HG03135 (cell line): ENCODE measurements around the gene WWC1.
"Not testable (repeated sequence)": the region's sequence is repeated elsewhere in the genome, so short reads cannot be mapped to it uniquely, and the experiment has no call there.

Experiments used
- ATAC-seq: cut with Tn5 transposase; IDR thresholded peaks from one replicate; pipeline ENCODE4 v1.9.1; 2021; ENCODE audit warnings: mild to moderate bottlenecking, moderate library complexity; ENCODE audit not compliant: unreplicated experiment

WWC1 gene

DNA sequence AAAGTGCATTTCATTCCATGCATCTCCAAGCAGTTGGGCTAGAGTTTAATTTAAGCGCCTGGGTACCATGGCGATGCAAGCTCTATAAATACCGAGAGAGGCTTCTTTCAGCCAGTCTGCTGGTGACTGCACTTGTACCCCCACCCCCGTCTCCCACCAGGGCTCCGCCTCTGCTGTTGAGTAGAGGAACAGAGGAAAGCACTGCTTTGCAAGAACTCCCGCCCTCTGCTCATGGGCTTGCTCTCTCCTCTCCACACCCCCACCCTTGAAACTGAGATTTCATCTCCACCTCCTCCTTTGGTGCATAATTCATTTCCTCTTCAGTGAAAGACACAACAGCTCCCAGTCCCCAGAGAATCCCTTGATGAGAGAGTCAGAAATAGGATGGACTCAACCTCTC, 5.1 kb upstream of the WWC1 start:
- no peak for ATAC-seq

DNA sequence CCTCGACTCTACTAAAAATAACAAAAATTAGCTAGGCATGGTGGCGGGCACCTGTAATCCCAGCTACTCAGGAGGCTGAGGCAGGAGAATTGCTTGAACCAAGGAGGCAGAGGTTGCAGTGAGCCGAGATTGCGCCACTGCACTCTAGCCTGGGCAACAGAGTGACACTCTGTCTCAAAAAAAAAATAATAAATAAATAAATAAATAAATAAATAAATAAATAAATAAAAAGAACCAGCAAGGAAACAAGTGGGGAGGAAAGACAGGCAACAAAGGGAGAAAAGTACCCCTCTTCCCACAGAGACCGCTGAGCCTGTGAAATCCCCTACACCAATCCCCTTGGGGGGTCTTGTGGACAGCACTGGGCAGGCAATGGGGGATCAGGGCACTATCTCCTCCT, 4.6 kb upstream of the WWC1 start:
- ATAC-seq = not testable (repeated sequence)

DNA sequence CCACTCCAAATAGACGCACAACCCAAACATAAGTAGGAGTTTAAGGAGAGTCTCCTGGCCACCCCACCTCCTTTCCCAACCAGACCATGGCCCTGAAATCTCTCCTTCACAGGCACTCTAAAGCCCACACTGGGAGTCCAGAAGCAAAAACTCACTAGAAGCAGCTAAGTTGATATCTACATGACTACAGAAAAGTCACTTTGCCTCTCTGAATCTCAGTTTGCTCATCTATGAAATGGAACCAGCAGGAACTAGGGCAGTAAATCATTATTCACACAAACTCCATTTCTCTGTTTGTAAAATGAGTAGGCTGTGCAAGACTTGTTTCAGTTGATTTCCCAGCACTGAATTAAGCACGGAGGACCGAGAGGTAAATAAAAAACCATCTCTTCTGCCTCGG, 4.1 kb upstream of the WWC1 start:
- no peak for ATAC-seq

DNA sequence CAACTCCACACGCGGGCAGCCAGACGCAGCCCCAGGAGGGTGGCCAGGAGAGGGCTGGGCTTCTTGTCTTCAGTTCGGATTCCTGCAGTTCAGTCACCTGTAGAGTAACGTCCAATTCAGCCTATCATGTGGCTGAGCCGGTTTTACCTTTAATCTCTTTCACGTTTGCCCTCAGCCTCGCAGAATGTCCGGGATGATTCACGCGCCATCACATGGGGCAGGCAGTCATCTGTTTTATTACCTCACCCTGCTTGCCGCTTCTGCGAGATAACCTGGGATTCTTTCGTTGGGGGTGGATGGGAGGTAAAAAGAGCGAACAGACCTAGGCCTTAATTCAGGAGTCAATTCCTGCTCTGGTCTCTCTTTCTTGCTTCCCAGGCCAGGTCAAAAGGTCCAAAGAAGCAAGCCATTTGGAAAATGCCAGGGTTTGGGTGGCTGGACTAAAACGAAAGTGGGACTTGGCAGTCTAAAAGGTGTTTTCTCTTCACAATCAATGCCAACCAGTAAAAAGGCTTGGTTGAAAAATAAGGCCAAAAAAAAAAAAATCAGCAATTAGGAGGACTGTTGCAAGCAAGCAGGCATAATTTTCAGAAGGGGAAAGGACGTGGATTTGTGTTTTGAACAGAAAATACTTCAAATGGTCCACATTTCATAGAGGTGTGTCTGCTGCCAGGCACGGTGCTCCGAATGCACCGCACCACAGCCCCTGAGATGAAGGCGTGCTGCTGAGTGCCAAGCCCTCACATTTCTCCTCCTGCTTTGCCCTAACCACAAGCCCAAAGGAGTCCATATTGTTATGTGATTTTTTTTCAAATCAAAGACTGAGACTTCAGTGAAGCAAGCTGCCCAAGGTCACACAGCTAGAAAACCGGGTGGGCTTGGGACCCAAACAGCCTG, 2.8 kb upstream of the WWC1 start:
- no peak for ATAC-seq

DNA sequence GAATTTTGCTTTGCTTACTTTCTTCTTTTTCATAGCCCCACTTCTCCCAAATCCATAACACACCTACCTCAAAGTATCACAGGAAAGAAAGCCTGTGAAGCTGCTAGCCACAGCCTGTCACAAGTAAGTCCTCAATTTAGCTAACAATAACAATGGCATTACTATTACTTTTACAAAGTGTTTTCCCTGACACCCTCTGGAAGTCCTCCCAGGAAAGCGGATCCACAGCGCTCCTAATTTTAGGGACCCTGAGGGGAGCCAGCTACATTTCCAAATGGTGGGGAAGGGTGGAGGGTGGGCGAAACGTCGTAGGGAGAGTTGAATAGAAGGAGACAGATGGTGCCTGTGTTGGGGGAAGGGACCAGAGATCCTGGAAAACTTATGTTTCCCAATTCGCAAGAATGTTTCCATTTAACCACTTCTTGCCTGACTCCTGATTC, 523 bp upstream of the WWC1 start:
- ATAC-seq = no peak

DNA sequence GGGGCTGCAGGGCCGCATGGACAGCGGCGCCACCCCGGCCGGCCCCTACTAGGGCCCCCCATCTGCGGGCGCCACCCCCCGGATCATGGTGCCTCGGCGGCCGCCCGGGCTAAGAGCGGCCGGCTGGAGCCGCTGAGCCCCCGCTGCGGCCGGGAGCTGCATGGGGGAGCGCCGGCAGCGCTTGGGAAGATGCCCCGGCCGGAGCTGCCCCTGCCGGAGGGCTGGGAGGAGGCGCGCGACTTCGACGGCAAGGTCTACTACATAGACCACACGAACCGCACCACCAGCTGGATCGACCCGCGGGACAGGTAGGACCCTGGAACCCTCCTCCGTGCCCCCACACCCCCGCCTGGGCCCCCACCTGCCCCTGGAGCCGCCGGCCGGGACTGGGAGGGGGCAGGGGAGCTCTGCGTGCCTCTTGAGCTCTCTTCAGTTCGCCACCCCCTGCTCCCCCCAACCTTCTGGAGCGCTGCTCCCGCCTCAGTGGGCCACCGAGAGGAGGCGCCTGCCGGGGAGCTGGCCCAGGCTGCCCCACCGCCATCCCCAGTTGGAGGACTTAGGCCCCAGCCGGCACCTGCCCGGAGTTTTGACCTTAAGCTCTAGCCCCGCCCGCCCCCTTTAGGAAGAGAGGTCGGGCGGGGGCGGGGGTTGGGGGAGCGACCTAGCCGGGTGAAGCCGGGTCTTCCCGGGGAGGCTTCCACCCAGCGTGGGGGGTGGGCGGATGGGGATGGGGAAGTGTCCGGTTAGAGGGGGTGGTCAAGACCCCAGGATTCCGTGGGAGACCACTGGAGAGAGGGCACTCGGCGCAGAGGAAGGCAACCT, 730 bp downstream of the WWC1 start:
- peak; percentile 34 for ATAC-seq

DNA sequence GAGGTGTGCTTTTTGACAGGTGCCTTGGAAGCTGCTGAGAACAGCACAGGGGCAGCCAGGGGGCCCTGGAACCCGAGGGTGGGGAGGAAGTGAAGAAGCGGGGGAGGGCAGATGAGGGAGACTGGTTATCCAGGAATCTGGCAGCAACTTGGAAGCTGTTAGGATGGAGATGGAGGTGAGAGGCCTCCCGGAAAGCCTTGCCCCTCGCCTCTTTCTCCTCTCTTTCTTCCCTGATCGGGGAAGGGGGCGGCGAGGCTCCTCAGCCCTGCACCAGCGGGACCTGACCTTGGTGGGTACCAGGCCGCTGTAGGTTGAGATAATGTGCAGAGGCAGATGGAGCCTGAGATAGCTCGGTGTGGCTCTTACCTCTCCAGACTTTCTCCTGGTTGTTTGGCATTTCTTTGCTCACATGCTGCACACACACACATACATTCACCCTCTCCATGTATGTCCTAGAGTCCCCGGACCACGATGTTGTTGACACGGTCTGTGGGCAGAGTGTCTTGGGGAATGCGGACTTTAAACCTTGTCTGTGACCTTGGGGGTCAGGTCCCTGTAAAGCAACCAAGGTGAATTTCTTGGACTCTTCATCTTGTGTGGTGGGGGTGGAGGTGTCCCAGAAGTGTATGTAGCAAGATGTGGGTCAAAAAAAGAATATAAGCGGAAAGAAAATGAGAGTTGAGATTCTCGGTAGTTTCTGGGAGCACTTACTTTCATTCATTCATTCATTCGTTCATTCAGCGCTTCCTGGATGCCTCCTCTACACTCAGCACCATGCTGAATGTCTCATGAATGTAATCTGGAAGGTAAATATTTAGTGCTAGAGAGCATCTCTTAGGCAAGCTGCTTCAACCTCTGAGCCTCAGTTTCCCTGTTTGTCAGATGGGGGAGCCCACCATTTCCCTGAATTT, 1.6 kb downstream of the WWC1 start:
- no peak for ATAC-seq

DNA sequence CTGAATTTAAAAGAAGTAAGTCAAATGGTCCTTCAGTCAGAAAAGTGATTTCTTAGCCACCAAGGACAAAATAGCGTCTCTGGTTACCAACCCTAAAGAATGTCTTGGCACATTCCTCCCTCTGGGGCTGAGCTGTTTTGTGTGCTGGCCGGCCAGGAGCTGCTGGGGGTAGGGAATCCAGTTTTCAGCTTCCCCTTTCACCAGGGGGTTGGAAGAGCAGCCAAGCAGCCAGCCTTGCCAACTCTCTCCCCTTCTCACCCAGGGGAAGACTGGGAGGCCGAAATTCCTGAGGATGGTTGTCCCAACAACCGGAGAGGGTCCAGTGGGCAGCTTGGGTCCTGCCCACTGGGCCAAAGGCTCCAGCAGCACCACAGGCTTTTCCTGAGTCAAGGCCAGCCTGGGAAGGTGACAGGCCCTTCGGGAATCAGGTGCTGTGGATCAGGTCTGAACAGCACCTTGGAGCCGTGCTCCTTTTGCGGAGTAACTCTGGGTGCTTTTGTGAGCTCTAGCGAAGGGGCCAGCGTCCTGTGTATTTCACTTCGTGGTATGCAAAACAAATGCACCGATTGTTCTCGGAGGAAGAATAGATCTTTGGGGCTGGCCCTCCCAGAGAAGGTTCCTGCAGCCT, 4.2 kb downstream of the WWC1 start:
- no peak for ATAC-seq

DNA sequence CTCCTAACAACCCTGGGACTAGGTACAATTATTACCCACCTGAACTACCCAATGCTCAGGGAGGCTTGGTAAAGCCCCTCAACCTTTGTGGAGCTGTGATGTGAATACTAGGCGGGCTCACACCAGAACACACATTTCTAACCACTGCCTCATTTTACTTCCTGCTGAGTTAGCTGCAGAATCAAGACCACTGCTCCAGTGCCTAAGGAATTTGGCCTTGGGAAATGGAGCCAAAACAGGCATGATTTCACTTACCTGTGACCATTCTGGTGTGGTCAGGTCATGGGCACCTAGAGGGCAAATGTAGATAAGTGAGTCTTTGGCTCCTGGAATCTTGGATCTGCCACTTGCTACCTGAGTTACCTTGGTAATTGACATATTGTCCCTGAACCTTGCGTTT, 5.2 kb downstream of the WWC1 start:
- ATAC-seq = no peak

DNA sequence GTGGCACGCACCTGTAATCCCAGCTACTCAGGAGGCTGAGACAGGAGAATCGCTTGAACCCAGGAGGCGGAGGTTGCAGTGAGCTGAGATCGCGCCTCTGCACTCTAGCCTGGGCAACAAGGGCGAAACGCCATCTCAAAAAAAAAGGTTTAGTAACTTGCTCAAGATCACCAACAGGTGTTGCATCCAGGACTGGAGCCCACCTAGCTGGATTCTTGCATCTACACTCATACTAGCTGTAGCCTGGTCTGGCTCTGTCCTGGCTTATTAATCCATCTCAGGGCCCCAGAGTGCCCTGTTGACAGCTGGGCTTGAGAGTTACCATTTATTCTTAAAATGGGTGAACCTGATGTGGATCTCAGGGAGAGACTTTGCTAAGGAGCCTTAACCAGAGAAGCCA, 7.5 kb downstream of the WWC1 start:
- ATAC-seq = no peak

DNA sequence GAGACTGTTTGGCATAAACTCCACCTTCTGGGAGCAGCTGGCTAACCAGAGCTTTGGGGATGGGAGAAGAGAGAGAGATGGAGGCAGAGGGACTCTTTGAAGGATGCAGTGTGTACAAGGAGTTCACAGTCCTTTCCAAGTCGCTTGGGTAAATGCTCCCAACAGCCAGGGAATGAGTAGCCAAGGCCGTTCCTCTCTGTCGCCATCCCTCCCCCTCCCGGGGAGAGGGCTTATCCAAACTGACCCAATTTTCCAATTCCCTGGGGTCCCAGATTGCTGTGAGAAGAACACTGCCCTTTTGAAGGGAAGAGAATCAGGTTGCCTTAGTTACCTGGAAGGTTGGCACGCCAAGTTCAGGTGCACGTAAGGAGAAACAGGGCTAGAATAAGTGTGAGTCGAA, 7.9 kb downstream of the WWC1 start:
- ATAC-seq = no peak

DNA sequence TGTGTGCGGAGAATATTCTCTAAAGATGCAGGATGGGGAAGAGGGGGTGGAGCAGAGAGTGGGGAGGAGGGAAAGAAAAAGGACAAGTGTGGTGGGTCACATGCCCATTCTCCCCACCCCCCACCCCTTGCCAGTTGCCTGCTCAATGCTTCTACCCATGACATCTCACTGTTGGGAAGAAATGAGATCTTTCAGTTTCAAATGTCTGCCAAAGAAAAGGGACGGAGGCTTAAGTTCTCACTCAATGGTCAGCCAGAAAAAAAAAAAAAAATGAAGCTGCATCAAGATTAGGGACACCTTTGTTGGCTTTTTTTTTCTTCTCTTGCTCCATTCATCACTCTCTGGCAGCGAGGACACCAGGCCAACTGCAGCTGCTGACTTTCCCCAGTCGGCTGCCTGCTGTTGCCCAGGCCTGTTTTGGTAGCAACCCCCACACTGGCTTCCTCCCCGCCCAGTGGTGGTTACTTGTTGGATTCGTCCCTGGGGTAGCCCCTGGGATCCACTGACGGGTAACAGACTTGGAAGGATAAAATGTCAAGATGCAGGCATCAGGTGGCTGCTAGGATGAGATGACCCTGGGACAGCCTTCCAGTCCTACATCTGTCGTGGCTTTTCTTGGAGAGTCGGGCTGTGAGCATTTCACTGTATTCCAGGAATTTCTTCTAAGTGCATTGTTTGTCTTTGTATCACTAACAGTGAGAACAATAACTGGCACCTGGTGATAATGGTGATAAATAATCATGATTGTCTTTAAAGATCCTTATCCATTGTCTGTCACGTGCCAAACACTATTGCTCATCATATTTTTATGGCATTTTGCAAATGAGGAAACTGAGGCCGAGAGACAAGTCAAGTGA, 9.1 kb downstream of the WWC1 start:
- no peak for ATAC-seq

DNA sequence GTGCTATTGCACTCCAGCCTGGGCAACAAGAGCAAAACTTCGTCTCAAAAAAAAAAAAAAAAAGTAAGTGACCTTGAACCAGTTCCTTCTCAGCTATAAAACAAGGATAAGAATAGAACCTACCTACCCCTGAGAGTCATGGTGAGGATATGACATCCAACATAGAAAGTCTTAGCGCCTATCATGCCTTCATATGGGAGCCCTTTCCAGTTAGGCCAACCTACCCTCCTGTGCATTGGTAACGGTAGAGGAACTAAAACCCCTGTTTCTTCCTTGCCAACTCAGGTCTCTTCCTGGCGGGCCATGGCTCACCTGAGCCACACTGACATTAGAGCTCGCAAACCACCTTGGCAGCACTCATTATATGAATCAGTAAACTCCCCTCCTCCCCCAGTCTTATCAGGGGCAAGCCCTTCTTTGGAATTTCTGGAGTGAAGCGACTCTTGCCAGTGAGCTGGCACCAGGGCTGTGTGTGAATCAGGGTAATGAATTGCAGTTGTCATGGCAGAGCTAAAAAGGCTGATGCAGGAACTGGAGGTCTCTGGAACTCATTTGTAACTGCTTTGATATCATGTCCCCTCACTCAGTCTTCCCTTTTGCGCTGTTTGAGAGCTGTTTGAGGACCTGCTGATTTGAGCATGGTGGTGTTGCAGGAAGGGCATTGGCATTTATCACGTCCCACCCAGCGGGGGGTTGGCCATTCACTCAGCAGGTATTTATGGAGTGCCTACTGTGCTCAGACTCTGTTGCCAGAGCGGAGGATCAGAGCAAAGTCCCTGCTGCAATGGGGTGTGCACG, 10.3 kb downstream of the WWC1 start:
- ATAC-seq = no peak

DNA sequence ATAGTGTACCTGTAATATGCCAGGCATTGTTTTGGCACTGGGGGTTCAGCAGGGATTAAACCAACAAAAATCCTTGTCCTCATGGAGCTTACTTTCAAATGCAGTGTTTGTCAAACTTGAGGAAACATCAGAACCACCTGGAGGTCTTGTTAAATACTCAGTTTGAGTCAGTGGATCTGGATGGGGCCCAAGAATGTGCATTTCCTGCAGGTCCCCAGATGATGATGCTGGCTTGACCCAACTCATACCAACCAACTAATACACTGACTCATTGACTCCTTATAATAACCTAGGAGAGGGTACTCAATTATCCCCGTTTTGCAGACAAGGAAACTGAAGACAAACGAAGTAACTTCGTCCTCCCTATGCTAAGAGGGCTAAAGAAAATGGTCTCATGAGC, 11.3 kb downstream of the WWC1 start:
- ATAC-seq = no peak

DNA sequence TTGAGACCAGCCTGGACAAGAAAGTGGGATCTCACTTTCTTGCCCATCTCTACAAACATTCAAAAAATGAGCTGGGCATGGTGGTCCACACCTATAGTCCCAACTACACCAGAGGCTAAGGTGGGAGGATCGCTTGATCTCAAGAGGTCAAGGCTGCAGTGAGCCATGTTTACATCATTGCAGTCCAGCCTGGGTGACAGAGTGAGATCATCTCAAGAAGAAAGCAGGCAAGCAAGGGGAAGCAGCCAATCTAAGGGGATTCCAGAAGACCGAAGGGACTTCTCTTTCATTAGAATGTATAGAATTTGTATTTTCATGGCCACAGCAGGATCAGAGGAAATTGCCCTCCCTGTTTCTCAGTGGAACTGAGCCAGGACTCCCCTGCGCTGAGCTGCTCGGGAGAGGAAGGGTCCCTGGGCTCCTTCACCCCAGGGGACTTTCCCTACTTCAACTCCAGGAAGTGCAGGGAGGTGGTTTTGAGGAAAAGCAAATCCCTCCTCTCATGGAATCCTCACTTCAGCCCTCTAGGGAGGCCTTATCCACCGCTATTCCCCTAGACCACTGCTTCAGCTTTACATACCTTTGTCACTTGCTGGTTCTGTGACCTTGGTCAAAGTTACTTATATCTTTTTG, 12.1 kb downstream of the WWC1 start:
- no peak for ATAC-seq

DNA sequence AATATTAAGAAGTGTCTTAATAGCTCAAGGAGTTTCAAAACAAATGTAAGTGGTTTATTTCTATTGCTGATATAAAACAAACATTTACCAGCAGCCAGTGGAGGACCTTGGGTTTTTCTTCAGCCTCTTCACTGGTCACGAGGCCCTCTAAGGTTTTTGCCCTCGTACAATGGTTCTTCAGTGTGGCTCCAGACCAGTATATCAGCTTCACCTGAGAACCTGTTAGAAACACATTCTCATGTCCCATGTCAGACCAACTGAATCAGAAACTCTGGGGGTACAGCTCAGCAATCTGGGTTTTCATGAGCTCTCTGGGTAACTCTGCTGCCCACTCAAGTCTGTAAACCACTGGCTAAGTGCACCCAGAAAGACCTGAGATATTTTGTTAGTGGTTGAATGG, 12.9 kb downstream of the WWC1 start:
- ATAC-seq = no peak

DNA sequence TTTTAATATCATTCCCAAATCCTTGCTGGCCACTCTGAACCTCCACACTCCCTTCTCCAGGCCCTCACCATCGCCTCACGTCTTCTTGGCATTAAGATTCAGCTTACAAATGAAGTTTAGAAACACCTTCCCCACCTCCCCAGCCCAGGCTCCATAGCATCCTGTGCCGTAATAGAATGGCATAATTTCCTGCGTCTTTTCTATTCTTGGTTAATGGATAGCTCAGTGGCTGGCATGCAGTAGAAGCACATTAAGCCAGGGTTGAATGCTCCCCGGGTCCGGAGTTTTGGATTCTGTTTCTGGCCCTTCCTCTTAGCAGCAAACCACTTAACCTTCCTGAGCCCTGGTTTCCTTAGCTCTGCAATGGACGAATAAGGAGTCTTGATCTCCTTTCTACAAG, 13.8 kb downstream of the WWC1 start:
- ATAC-seq = no peak

DNA sequence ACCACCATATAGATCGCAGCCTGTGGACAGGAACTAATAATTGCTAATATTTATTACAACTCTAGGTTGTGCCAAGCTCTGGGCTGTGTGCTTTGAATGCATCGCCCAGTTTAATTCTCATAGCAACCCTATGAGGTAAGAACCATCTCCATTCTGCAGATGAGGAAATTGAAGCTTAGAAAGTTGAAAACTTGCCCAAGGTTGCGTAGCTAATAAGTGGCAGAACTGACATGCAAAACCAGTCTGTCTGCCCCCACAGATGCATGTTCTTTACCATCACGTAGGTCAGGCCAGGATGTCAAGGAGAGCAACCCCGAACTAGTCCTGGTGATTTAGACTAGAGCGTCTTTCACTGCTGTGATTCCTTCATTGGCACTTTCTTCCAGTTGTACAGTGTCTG, 15.6 kb downstream of the WWC1 start:
- no peak for ATAC-seq
